GM12878 (cell line): ENCODE data around the gene TCIRG1. TPM values are rescaled to one million over a fixed set of nuclear protein-coding genes. Genes with fewer than 3 reads are reported as not detected.

Experiments used
- ASH2L ChIP-seq: fragments of 300-600, 200-600 bp; sonication (generic); IDR thresholded peaks from 2 replicates; pipeline ENCODE4 v1.6.1; 2017; ENCODE audit warnings: low read depth, mild to moderate bottlenecking, borderline replicate concordance
- ATF2 ChIP-seq: IDR thresholded peaks from 2 replicates; pipeline ENCODE4 v1.6.1; 2012; ENCODE audit warnings: low read length, inconsistent platforms
- EP300 ChIP-seq, 2 experiments: fragments of 150-350 bp in 1 of 2; IDR thresholded peaks; 2 replicates each; pipeline ENCODE4 v1.6.1; 2011 to 2012; ENCODE audit warnings: low read depth in 2 of 2, low read length in 2 of 2, borderline replicate concordance in 1 of 2, improper control_type of control experiment in 1 of 2, inconsistent platforms in 1 of 2; ENCODE audit not compliant: control insufficient read depth in 1 of 2
- ETV6 ChIP-seq, 2 experiments: fragments of 450-650 bp in 1 of 2; IDR thresholded peaks in 1 of 2; conservative IDR thresholded peaks in 1 of 2; 2 replicates each; pipeline ENCODE4 v1.6.1; 2014; ENCODE audit warnings: antibody characterized with exemption in 1 of 2, borderline replicate concordance in 1 of 2, low read depth in 1 of 2, mild to moderate bottlenecking in 1 of 2, moderate library complexity in 1 of 2
- FOXM1 ChIP-seq: IDR thresholded peaks from 2 replicates; pipeline ENCODE4 v1.6.1; 2012; ENCODE audit warnings: low read depth, mild to moderate bottlenecking, inconsistent platforms, low read length, moderate library complexity
- GATAD2B ChIP-seq: fragments of 450-650 bp; conservative IDR thresholded peaks from 2 replicates; pipeline ENCODE4 v1.6.1; 2017; ENCODE audit warnings: low read depth, mild to moderate bottlenecking, moderate library complexity
- HCFC1 ChIP-seq: fragments of 150-350 bp; IDR thresholded peaks from 2 replicates; pipeline ENCODE4 v1.6.1; 2014; ENCODE audit warnings: low read length
- IKZF1 ChIP-seq: fragments of 450-650 bp; conservative IDR thresholded peaks from 2 replicates; pipeline ENCODE4 v1.6.1; 2017; ENCODE audit warnings: antibody characterized with exemption, mild to moderate bottlenecking
- IKZF2 ChIP-seq, 2 experiments: fragments of 450-650 bp; IDR thresholded peaks; 2 replicates each; pipeline ENCODE4 v1.6.1; 2017; ENCODE audit warnings: mild to moderate bottlenecking in 2 of 2, moderate library complexity in 2 of 2
- JUNB ChIP-seq: IDR thresholded peaks from 2 replicates; pipeline ENCODE4 v1.6.1; 2016; ENCODE audit warnings: antibody characterized with exemption, mild to moderate bottlenecking
- KDM1A ChIP-seq: fragments of 200-600 bp; sonication (generic); IDR thresholded peaks from 2 replicates; pipeline ENCODE4 v1.6.1; 2016; ENCODE audit warnings: borderline replicate concordance
- MAX ChIP-seq: IDR thresholded peaks from 2 replicates; pipeline ENCODE4 v1.6.1; 2012; ENCODE audit warnings: low read depth, low read length, improper control_type of control experiment
- MTA3 ChIP-seq: IDR thresholded peaks from 2 replicates; pipeline ENCODE4 v1.6.1; 2012; ENCODE audit warnings: low read length, inconsistent platforms, borderline replicate concordance
- NR2F1 ChIP-seq: fragments of 450-650 bp; conservative IDR thresholded peaks from 2 replicates; pipeline ENCODE4 v1.6.1; 2017; ENCODE audit warnings: mild to moderate bottlenecking
- NRF1 ChIP-seq: conservative IDR thresholded peaks from 2 replicates; pipeline ENCODE4 v1.6.1; 2011; ENCODE audit warnings: mild to moderate bottlenecking, low read depth, low read length, improper control_type of control experiment
- PML ChIP-seq: IDR thresholded peaks from 2 replicates; pipeline ENCODE4 v1.6.1; 2012; ENCODE audit warnings: low read length, inconsistent platforms
- RB1 ChIP-seq: fragments of 450-650 bp; formaldehyde crosslinking; IDR thresholded peaks from 2 replicates; pipeline ENCODE4 v1.6.1; 2017; ENCODE audit warnings: mild to moderate bottlenecking, borderline replicate concordance
- SIX5 ChIP-seq: IDR thresholded peaks from 2 replicates; pipeline ENCODE4 v1.6.1; 2011; ENCODE audit warnings: mild to moderate bottlenecking, low read depth, low read length, moderate library complexity; ENCODE audit not compliant: severe bottlenecking
- SMAD5 ChIP-seq: IDR thresholded peaks from 2 replicates; pipeline ENCODE4 v1.6.1; 2016; ENCODE audit warnings: antibody characterized with exemption, low read depth
- YBX1 ChIP-seq: fragments of 450-650 bp; IDR thresholded peaks from 2 replicates; pipeline ENCODE4 v1.6.1; 2016; ENCODE audit warnings: antibody characterized with exemption
- ZBTB40 ChIP-seq: fragments of 450-650 bp; IDR thresholded peaks from 2 replicates; pipeline ENCODE4 v1.6.1; 2016; ENCODE audit warnings: mild to moderate bottlenecking, moderate library complexity, borderline replicate concordance
- ZNF217 ChIP-seq: fragments of 450-650 bp; IDR thresholded peaks from 2 replicates; pipeline ENCODE4 v1.6.1; 2017; ENCODE audit warnings: antibody characterized with exemption, mild to moderate bottlenecking
- ZSCAN29 ChIP-seq: fragments of 450-650 bp; IDR thresholded peaks from 2 replicates; pipeline ENCODE4 v1.6.1; 2017; ENCODE audit warnings: mild to moderate bottlenecking, moderate library complexity
- polyA plus RNA-seq, 11 experiments: library from polyadenylated mRNA; depleted of rRNA in 4 of 11; unstranded in 6 of 11; stranded (reverse) in 5 of 11; fragments of >200 nt; fragmentation: Nextera tagmentation in 4 of 11; fragmentation: Illumina TruSeq in 1 of 11; extraction: Ambion mirVana in 4 of 11; extraction: Trizol in 1 of 11; gene quantifications; 1 replicate in 1 of 11; 2 replicates in 10 of 11; pipeline versions ENCODE4 v1.2.1 to v1.2.3, GENCODE V29; 2011 to 2016; ENCODE audit warnings: inconsistent platforms in 2 of 11, missing spikeins in 2 of 11, low read depth in 1 of 11
- total RNA-seq, 4 experiments: library from RNA; depleted of rRNA in 3 of 4; stranded (reverse); fragments of >200 nt in 3 of 4; fragmentation: Illumina TruSeq in 1 of 4; extraction: Trizol in 1 of 4; gene quantifications; 2 replicates each; pipeline versions ENCODE4 v1.2.1 to v1.2.3, GENCODE V29; 2013 to 2021

Gene TCIRG1
- total and polyA plus RNA-seq, 10 of the 15 experiments (the other 5 are each of a cell fraction or from before 2014, with no cell fraction given): 0.76 to 218 (median 87.4) TPM

GRCh38 chr11:68038718-68039525, at the start of gene TCIRG1 (continued):
- TF ChIP-seq ATF2 (no peak), GATAD2B (peak; percentile 58; the same call in 1 of the 2 replicates), JUNB (no peak), MTA3 (no peak), FOXM1 (no peak), HCFC1 (no peak), ZBTB40 (no peak), KDM1A (no peak), PML (peak; percentile 82; the same call in 1 of the 2 replicates), NR2F1 (0 out of 2 replicates have a peak, but pooled peaks have one; percentile 30), YBX1 (no peak), ZSCAN29 (peak; percentile 70; the same call in 1 of the 2 replicates), NRF1 (no peak), RB1 (peak; percentile 33; the same call in 1 of the 2 replicates), ETV6 (conservative IDR thresholded peaks at IDR 0.05 in 1 of 2, IDR thresholded peaks at IDR 0.05 in 1 of 2; ENCODE audit: borderline replicate concordance in 1 of 2, low read depth in 1 of 2) (no peak), ASH2L (no peak), IKZF2 (IDR thresholded peaks at IDR 0.05) (peak in 1 of 2 experiments; percentile 26; a peak in 3 of 4 replicates), SIX5 (no peak), MAX (0 out of 2 replicates have a peak, but pooled peaks have one; percentile 36), SMAD5 (peak; percentile 59), EP300 (IDR thresholded peaks at IDR 0.05; ENCODE audit: borderline replicate concordance in 1 of 2, control insufficient read depth in 1 of 2, low read depth in 2 of 2, low read length in 2 of 2) (no peak), IKZF1 (peak; percentile 73), ZNF217 (peak; percentile 93)
